HEK293 (cell line): ENCODE results near the gene MISP3.

Experiments used
- CTCF ChIA-PET: fragments of 350-600 bp; formaldehyde crosslinking; extraction: SDS; loops from one replicate; lab custom pipeline; 2021; ENCODE audit warnings: antibody characterized with exemption; lab: Yijun Ruan, JAX
- POLR2A ChIA-PET: fragments of 300-600 bp; formaldehyde crosslinking; extraction: SDS; loops from one replicate; lab custom pipeline; 2020; ENCODE audit warnings: antibody characterized with exemption, inconsistent platforms; lab: Yijun Ruan, JAX
- H3K27ac ChIP-seq: fragments of 200-500 bp; sonication (Bioruptor generic); 2 replicates; pipeline ENCODE4 v1.5.1; 2014; ENCODE audit warnings: low read depth, low read length, control low read depth, inconsistent platforms; ENCODE audit errors: extremely low read depth
- H3K36me3 ChIP-seq, 2 experiments: fragments of 200-500 bp in 1 of 2; sonication (Bioruptor generic) in 1 of 2; 1 replicate in 1 of 2; 2 replicates in 1 of 2; pipeline ENCODE4 v1.5.1; 2014 to 2017; ENCODE audit warnings: inconsistent platforms in 2 of 2, low read length in 2 of 2; ENCODE audit not compliant: control insufficient read depth in 2 of 2, insufficient read depth in 1 of 2
- H3K4me1 ChIP-seq: fragments of 200-500 bp; sonication (Bioruptor generic); 2 replicates; pipeline ENCODE4 v1.5.1; 2014; ENCODE audit warnings: mild to moderate bottlenecking, low read length, inconsistent platforms; ENCODE audit not compliant: control insufficient read depth, insufficient read depth
- H3K4me3 ChIP-seq: 2 replicates; pipeline ENCODE4 v1.5.1; 2011; ENCODE audit warnings: low read depth, mild to moderate bottlenecking, control low read depth, low read length, moderate library complexity
- H3K9me3 ChIP-seq: fragments of 200-500 bp; sonication (Bioruptor generic); 2 replicates; pipeline ENCODE4 v1.5.1; 2014; ENCODE audit warnings: low read depth, low read length, inconsistent platforms; ENCODE audit not compliant: control insufficient read depth, insufficient read depth
- GLIS1 ChIP-seq: fragments of 450-650 bp; formaldehyde crosslinking; IDR thresholded peaks from 2 replicates; pipeline ENCODE4 v1.5.1; 2016; ENCODE audit warnings: missing biosample characterization, missing genetic modification characterization
- KLF9 ChIP-seq: fragments of 450-650 bp; formaldehyde crosslinking; IDR thresholded peaks from 2 replicates; pipeline ENCODE4 v1.5.1; 2016; ENCODE audit warnings: missing biosample characterization, missing genetic modification characterization, low read depth
- SALL2 ChIP-seq: fragments of 450-650 bp; formaldehyde crosslinking; IDR thresholded peaks from 2 replicates; pipeline ENCODE4 v1.5.0; 2017; ENCODE audit warnings: missing biosample characterization, mild to moderate bottlenecking, missing genetic modification characterization, borderline replicate concordance
- SCRT1 ChIP-seq: fragments of 450-650 bp; formaldehyde crosslinking; IDR thresholded peaks from 2 replicates; pipeline ENCODE4 v1.5.1; 2016; ENCODE audit warnings: missing biosample characterization, missing genetic modification characterization, borderline replicate concordance
- ZBTB21 ChIP-seq: fragments of 450-650 bp; formaldehyde crosslinking; IDR thresholded peaks from 2 replicates; pipeline ENCODE4 v1.5.1; 2017; ENCODE audit warnings: missing biosample characterization, missing genetic modification characterization
- ZNF121 ChIP-seq: fragments of 450-650 bp; formaldehyde crosslinking; IDR thresholded peaks from 2 replicates; pipeline ENCODE4 v1.5.1; 2016; ENCODE audit warnings: missing biosample characterization, missing genetic modification characterization
- ZNF140 ChIP-seq: fragments of 450-650 bp; formaldehyde crosslinking; IDR thresholded peaks from 2 replicates; pipeline ENCODE4 v1.5.1; 2016; ENCODE audit warnings: missing biosample characterization, missing genetic modification characterization
- ZNF146 ChIP-seq: fragments of 450-650 bp; formaldehyde crosslinking; IDR thresholded peaks from 2 replicates; pipeline ENCODE4 v1.5.1; 2016; ENCODE audit warnings: missing biosample characterization, missing genetic modification characterization
- ZNF623 ChIP-seq: fragments of 450-650 bp; formaldehyde crosslinking; IDR thresholded peaks from 2 replicates; pipeline ENCODE4 v1.5.1; 2016; ENCODE audit warnings: missing biosample characterization, missing genetic modification characterization
- ZNF660 ChIP-seq: fragments of 450-650 bp; IDR thresholded peaks from 2 replicates; pipeline ENCODE4 v1.5.1; 2018; ENCODE audit warnings: missing biosample characterization, mild to moderate bottlenecking, missing genetic modification characterization
- ZNF76 ChIP-seq: fragments of 450-650 bp; formaldehyde crosslinking; IDR thresholded peaks from 2 replicates; pipeline ENCODE4; 2016; ENCODE audit warnings: low read depth, missing biosample characterization, missing genetic modification characterization, borderline replicate concordance
- ZNF785 ChIP-seq: fragments of 450-650 bp; formaldehyde crosslinking; IDR thresholded peaks from 2 replicates; pipeline ENCODE4 v1.5.1; 2016; ENCODE audit warnings: missing biosample characterization, missing genetic modification characterization
- TF ChIP-seq, protein P1 (sequence below): fragments of 450-650 bp; formaldehyde crosslinking; IDR thresholded peaks from 2 replicates; pipeline ENCODE4 v1.5.1; 2016; ENCODE audit warnings: missing biosample characterization, missing genetic modification characterization
- TF ChIP-seq, protein P2 (sequence below): fragments of 450-650 bp; formaldehyde crosslinking; IDR thresholded peaks from 2 replicates; pipeline ENCODE4; 2016; ENCODE audit warnings: missing biosample characterization, missing genetic modification characterization
- TF ChIP-seq, protein P3 (sequence below): fragments of 450-650 bp; formaldehyde crosslinking; IDR thresholded peaks from 2 replicates; pipeline ENCODE4 v1.5.1; 2016; ENCODE audit warnings: missing biosample characterization, missing genetic modification characterization, borderline replicate concordance
- TF ChIP-seq, protein P4 (sequence below): fragments of 450-650 bp; formaldehyde crosslinking; IDR thresholded peaks from 2 replicates; pipeline ENCODE4 v1.5.1; 2016; ENCODE audit warnings: missing biosample characterization, missing genetic modification characterization, low read depth

MISP3 gene

DNA sequence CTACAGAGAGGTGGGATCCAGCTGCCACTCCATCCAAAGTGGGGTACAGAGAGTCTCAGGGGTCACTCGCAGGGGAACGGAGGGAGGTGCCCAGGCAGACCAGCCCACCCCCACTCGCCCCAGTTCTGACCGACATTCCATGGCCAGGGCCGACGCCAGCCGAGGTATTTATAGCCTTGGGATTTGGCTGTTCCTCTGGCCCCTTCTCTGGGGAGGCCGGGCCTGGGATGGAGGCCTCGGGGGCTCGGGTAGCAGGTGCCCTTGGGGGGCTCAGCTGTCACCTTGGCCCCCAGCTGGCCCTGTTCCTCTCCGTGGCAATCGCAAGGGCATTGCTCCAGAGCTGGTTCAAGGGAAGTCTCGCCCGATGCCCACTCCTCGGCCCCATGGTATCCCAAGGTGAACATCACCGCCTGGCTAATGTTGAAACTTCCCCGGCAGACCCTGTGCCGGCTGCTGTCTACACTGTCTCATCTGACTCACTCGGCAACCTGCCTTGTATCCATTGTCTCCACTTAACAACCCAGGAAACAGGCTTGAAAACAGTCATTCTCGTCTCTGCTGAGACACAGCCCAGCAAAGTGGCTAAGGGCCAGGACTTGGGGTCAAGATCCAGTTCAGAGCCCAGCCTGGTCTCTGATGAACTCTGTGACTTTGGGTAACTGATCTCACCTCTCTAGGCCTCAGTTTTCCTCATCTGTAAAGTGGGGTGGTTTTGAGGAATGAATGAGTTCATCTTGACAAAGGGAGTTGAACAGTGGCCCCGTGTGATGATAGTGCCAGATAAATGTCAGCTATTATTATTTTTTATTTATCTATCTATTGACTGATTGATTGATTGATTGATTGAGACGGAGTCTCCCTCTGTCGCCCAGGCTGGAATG is 35.2 kb downstream of the MISP3 start (continued):
- TF ChIP-seq, protein P1, sequence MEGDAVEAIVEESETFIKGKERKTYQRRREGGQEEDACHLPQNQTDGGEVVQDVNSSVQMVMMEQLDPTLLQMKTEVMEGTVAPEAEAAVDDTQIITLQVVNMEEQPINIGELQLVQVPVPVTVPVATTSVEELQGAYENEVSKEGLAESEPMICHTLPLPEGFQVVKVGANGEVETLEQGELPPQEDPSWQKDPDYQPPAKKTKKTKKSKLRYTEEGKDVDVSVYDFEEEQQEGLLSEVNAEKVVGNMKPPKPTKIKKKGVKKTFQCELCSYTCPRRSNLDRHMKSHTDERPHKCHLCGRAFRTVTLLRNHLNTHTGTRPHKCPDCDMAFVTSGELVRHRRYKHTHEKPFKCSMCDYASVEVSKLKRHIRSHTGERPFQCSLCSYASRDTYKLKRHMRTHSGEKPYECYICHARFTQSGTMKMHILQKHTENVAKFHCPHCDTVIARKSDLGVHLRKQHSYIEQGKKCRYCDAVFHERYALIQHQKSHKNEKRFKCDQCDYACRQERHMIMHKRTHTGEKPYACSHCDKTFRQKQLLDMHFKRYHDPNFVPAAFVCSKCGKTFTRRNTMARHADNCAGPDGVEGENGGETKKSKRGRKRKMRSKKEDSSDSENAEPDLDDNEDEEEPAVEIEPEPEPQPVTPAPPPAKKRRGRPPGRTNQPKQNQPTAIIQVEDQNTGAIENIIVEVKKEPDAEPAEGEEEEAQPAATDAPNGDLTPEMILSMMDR: no peak
- no peak for TF ChIP-seq ZNF623 (tag by site-specific recombination)
- no peak for TF ChIP-seq SALL2
- no peak for TF ChIP-seq ZNF785
- no peak for TF ChIP-seq SCRT1 (tag by site-specific recombination)
- TF ChIP-seq, protein P2, sequence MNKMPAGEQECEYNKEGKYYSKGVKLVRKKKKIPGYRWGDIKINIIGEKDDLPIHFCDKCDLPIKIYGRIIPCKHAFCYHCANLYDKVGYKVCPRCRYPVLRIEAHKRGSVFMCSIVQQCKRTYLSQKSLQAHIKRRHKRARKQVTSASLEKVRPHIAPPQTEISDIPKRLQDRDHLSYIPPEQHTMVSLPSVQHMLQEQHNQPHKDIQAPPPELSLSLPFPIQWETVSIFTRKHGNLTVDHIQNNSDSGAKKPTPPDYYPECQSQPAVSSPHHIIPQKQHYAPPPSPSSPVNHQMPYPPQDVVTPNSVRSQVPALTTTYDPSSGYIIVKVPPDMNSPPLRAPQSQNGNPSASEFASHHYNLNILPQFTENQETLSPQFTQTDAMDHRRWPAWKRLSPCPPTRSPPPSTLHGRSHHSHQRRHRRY (tag by site-specific recombination): no peak
- no peak for TF ChIP-seq ZNF146 (tag by site-specific recombination)
- TF ChIP-seq ZNF660 (tag by site-specific recombination): no peak
- TF ChIP-seq, protein P3, sequence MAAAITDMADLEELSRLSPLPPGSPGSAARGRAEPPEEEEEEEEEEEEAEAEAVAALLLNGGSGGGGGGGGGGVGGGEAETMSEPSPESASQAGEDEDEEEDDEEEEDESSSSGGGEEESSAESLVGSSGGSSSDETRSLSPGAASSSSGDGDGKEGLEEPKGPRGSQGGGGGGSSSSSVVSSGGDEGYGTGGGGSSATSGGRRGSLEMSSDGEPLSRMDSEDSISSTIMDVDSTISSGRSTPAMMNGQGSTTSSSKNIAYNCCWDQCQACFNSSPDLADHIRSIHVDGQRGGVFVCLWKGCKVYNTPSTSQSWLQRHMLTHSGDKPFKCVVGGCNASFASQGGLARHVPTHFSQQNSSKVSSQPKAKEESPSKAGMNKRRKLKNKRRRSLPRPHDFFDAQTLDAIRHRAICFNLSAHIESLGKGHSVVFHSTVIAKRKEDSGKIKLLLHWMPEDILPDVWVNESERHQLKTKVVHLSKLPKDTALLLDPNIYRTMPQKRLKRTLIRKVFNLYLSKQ (tag by site-specific recombination): no peak
- no peak for TF ChIP-seq ZNF140 (tag by site-specific recombination)
- TF ChIP-seq ZNF76: no peak

DNA sequence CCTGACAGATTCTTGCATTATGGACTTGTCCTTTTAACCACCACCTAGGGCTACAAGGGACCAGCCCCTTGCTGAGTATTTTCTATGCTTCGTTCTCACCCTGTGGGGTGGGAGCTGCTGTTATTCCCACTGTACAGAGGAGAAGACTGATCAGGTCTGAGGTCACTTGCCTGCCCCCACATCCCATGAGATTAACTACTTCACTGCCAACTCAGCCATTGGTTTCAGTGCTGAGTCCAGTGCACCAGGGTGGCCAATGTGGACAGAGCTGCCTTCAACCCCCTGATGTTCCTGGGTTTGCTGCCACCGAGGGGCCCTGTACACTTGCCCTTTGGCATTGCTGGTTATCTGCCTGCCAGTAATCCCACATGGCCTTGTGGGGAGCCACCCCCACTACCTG is 38.1 kb downstream of the MISP3 start:
- ChIA-PET POLR2A (interaction anchor here (0.6 to 1.5 kb wide), 2 partner anchors 26 to 27 kb away, joined by 3 to 4 read pairs; partner anchors contain the start of gene ASF1B), CTCF (interaction anchor here (1.8 kb wide), 1 partner anchor 231 kb away, joined by 4 read pairs; no protein-coding TSS in a partner anchor)
- Histone ChIP-seq H3K27ac (no peak overlapping the region), H3K36me3 (peaks cover under 1 to 21% of the 10 kb centered on the region in 2 experiments; a peak in 2 of 3 replicates), H3K4me3 (no peak overlapping the region)
- no peak for TF ChIP-seq KLF9
- TF ChIP-seq GLIS1: peak; percentile 42
- TF ChIP-seq, all 188 proteins: peak for 1
- H3K4me1 ChIP-seq: peaks cover 9% of the 10 kb centered on the region
- H3K9me3 ChIP-seq: no peaks in the 10 kb centered on the region

DNA sequence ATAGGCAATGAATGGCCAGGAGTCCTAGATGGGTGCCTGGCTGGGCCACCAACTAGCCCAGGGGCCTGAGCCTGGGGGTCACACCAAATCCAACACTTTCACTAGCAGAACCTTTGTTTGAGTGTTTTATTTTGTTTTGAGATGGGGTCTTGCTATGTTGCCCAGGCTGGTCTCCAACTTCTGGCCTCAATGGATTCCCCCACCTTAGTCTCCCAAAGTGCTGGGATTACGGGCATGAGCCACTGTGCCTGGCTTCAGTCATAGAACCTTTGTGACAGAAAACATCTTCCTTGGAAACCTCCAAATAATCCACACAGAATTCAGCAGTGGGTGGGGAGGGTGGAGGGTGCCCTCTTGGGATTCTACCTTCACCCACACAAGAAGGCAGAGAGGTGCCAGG is 38.9 kb downstream of the MISP3 start:
- ChIA-PET CTCF (interaction anchor here (0.5 to 0.6 kb wide), 2 partner anchors 39 to 195 kb away, joined by 3 to 4 read pairs; no protein-coding TSS in a partner anchor), POLR2A (interaction anchor here (1.2 to 1.5 kb wide), 2 partner anchors 15 to 25 kb away, joined by 3 to 4 read pairs; partner anchors contain the start of gene ASF1B)
- H3K36me3 ChIP-seq: peaks cover 0 to 14% of the 10 kb centered on the region in 2 experiments; a peak in 2 of 3 replicates

More for the DNA sequence above, 38.9 kb downstream of the MISP3 start:
- H3K4me3 ChIP-seq: no peak overlapping the region
- no peak overlapping the region for H3K27ac ChIP-seq
- TF ChIP-seq ZBTB21 (tag by site-specific recombination): no peak
- TF ChIP-seq ZNF121 (tag by site-specific recombination): peak; percentile 93
- TF ChIP-seq, protein P4, sequence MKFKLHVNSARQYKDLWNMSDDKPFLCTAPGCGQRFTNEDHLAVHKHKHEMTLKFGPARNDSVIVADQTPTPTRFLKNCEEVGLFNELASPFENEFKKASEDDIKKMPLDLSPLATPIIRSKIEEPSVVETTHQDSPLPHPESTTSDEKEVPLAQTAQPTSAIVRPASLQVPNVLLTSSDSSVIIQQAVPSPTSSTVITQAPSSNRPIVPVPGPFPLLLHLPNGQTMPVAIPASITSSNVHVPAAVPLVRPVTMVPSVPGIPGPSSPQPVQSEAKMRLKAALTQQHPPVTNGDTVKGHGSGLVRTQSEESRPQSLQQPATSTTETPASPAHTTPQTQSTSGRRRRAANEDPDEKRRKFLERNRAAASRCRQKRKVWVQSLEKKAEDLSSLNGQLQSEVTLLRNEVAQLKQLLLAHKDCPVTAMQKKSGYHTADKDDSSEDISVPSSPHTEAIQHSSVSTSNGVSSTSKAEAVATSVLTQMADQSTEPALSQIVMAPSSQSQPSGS (tag by site-specific recombination): no peak
- H3K9me3 ChIP-seq: no peaks in the 10 kb centered on the region
- H3K4me1 ChIP-seq: peaks cover 9% of the 10 kb centered on the region
